NCI-H524 (cell line): ENCODE data around the gene BRWD1.

Experiments
- DNase-seq, 2 experiments: peaks; one replicate each; lab custom pipeline; 2025; lab: John Stamatoyannopoulos, UW

BRWD1 gene

GRCh38 chr21:39327727-39328126 lies 14.3 kb upstream of the BRWD1 start:
- no peak for DNase-seq

DNA sequence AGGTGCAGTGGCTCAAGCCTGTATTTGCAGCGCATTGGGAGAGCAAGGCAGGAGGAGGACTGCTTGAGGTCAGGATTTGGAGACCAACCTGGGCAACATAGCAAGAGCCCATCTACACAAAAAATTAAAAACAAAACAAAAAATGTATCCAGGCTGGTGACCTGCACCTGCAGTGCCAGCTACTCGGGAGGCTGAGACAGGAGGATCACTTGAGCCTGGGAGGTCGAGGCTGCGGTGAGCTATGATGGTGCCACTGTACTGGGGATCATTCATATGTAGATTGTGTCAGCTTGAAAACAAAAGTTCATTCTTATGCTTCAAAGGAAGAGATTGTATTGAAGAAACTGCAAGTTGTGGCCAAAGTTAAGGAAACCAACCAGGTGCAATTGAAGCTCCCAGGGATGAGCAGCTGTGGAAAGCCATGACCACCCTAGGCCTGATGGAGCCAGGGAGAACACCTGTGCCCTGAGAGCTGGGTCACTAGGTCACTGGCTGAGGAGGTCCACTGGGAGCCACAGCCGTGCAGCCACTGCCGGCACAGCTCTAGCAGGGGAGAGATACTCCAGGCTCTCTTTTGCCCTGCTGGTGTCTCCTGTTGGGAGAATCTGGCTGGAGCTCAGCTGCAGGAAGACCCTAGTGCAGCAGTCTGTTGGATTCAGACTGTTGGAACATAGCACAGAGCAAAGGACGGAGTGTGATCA lies 13.3 kb upstream of the BRWD1 start:
- no peak for DNase-seq

- DNase-seq: no peak
Observed at GRCh38 chr21:39325458-39325857, 12.0 kb upstream of the BRWD1 start.

GRCh38 chr21:39321424-39321823 lies 8.0 kb upstream of the BRWD1 start:
- no peak for DNase-seq

DNA sequence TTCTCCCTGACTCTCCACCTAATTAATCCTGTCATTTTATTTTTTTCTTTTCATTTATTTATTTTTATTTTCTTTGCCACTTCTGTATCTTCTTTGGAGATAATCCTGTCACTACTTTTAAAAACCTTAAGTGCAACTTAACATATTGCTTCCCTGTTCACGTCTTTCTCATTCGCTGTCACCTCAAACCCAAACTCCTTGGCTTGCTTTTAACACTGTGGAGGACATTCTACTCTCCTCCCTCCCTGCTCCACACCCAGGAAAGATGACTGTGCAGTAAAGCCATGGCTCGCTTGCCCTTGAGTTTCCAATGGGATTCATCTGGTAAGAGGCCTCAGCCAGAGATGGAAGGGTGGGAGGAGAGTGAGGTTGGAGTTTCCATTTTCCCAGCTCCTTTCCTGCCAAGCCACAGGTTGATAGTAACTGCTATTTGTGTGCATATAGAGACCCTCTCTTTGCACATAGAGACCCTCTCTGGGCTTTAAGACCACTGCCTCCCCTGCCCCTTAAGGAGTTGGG lies 6.4 kb upstream of the BRWD1 start:
- no peak for DNase-seq

DNA sequence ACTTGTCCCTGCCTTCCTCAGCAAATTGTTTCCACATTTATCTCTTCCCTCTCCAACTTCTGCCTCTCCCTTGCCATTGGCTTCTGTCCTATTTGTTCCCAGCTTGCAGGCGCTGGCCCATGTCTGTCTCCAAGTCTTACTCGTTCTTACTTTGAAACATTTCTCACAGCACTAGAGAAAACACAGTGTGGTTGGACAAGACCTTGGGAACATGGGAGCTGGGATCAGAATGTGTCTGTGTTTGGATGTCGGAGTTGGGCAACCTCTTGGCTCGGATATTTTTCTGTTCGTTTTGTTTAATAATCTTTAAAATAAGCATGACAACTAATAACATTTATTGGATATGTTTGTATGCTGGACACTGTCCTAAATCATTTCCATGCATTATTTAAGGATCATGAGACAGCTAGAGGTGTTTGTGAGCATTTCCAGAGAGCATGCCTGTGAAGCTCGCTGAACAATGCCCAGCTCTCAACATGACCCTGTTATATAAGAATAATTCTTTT lies 5.9 kb upstream of the BRWD1 start:
- DNase-seq: no peak

DNA sequence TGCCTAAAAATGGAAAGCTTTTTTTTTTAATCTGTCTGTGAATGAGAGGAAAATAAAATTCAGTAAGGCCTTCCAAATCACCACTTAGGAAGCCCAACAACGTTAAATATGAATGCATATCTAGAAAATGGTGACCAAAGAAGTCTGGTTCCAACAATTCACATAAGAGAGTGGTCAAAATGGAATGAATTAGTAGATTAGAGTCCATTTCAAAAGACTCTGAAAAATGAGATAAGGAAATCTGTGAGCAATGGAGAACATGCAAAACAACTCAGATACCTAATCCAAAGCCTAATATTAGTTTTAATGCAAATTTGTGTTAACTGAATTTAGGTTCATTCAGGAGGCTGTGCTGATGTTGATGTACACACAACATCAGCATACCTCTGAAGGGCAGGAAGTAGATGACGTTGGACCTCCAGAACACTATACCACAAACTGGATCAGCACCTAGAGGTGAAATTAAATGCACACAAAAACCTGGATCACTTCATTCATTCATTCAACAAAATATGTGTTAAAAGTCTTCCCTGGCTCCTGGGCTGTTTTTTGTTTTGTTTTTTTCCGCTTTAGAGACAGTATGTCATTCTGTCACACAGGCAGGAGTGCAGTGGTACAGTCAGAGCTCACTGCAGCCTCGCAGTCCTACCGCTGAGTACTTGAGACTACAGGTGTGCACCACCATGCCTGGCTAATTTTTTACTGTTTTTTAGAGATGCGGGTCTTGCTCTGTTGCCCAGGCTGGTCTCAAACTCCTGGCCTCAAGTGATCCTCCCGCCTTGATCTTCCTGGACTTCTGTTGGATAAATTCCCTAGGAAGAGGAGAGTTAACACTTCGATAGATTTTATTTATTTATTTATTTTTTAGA lies 4.9 kb upstream of the BRWD1 start:
- no peak for DNase-seq

DNA sequence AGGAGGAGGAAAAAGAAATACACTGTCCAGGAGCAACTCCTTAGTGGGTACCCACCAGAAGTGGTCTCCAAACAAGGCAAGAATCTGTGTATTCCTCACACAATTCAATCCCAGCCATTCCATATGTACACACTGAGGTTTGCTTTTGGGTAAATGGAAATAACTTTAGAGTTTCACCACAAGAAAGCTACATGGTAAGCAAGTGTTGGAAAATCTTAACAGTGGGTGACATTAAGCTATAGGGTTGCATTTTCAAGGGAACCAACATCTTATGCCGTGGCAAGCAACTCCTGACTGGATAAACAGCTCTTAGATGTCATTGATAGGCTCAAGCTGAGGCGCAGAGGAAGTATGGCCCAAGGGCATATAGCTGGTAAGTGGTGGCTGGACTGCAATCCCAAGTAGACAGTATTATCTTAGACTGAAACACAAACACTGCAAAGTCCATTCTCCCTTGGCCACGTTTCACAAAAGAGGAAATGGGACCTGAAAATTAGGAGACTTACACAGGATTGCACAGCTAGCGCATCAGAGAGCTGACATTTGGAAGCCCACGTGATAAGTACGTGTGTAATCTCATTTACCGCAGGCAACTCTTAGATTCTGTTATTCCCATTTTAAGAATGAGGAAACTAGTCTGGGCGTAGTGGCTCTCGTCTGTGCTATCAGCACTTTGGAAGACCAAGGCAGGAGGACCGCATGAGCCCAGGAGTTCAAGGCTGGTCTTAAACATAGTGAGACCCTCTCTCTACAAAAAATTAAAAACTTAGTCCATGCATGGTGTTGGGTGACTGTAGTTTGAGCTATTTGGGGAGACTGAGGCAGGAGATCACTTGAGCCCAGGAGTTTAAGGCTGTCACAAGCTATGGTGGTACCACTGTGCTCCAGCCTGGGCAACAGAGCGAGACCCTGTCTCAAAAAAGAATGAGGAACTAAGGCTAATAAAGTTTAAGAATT lies 4.0 kb upstream of the BRWD1 start:
- no peak for DNase-seq

DNA sequence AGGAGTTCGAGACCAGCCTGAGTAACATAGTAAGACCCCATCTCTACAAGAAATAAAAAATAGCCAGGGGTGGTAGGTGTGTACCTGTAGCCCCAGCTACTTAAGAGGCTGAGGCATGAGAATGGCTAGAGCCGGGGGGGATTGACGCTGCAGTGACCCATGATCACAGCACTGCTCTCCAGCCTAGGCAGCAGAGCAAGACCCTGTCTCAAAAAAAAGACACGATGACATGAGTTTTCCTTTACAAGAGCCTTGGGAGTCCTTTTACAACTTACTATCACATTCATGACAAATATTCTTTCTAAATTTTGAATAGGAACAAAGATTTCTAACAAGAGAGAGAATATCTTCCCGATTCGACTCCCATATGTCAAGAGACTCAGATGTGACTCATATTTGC lies 3.3 kb upstream of the BRWD1 start:
- DNase-seq: no peak

DNA sequence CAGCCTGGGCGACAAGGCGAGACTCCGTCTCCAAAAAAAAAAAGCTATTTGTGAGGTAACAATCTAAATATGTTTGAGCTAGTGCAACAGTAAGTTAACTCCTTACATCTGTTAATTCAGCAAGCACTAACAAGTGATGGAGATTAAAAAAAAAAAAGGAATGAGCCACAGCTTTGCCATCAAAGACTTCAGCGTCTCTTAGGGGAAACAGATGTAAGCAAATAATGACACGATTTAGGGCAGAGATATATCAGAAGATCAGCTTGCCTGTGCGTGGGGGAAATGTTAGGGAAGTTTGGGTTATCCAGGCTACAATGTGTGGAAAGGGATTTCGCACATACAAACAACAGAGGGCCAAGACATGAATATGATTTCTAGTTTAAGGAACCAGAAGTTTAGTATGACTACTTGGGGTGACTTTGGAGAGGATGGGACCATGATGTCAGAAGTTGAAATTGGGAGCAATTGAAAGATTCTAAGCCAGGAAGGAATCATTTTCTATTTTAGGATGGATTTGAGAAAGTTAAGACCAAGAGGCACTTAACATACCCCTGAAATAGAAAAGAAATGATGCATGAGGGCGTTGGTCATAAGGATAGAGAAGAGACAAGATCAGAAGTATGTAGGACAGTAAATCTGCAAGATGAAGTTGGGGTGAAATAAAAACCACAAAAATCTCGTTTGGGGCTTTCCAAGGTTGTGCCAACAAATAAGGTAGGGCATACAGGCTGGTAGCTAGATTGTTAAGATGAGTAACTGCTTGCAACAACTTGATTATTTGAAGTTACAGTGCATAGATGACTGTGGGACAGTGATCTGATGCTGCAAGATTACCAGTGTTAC lies 2.4 kb upstream of the BRWD1 start:
- DNase-seq: no peak

DNA sequence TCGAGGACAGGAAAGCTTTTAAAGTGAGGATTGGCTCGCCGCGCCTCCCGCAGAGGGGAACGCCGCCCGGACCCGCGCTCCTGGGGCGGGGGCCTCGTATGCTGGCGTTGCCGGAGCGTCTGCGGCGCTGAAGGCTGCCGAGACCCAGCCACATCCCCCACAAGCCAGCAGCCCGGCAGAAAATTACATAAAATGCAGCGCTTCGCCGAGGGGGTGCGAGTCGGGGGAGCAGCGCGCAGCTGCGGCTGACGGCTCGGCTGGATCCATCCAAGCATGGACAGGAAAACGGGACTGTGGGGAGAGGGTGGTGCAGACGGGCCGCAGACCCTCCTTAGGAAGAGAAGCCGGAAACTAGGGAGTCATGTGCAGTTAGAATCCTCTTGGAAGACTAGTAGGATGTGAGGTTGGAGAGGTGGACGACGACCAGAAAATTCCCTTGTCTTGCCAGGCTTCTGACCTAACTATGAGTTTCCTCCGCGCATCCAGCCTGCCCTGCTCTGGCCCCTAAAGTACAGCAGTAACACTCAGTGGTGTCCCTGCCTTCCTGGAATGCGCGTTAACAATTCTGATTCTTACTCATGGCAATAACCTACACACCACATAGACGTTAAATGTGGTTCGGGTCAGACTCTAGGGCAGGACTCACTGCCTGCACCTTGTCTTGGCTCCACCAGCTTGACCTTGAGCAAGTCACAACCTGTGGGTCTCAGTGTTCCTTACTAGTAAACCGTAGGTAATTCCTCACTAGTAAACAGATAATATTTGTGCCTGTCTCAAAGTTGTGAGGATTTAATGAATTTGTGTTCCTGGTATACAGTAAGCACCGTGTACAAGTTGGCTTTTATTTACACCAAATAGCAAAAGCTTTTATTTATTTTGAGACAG lies 953 bp upstream of the BRWD1 start:
- peak; percentile 57 to 67 for DNase-seq

- DNase-seq: peak in 1 of 2 experiments; percentile 57
Observed at GRCh38 chr21:39313042-39313570, 326 bp downstream of the BRWD1 start.

- DNase-seq: peak; percentile 81 to 86
Observed at GRCh38 chr21:39312112-39313041, 1.1 kb downstream of the BRWD1 start.

DNA sequence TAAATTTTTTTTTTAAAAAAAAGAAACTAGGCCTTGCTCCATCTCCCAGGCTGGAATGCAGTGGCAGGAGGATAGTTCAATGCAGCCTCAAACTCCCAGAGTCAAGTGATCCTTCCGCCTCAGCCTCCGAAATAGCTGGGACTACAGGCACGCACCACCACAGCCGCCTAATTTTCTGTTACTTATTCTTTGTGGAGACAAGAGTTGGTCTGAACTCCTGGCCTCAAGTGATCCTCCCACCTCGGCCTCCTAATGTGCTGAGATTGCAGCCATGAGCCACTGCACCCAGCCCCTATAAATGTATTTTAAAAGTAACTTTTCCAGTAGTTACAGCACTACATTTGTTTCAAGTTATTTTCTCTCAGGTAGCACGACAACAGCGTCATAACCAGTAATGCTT lies 2.3 kb downstream of the BRWD1 start:
- DNase-seq: no peak

GRCh38 chr21:39307466-39307865 lies 6.0 kb downstream of the BRWD1 start:
- peak in 1 of 2 experiments; percentile 16 for DNase-seq

DNA sequence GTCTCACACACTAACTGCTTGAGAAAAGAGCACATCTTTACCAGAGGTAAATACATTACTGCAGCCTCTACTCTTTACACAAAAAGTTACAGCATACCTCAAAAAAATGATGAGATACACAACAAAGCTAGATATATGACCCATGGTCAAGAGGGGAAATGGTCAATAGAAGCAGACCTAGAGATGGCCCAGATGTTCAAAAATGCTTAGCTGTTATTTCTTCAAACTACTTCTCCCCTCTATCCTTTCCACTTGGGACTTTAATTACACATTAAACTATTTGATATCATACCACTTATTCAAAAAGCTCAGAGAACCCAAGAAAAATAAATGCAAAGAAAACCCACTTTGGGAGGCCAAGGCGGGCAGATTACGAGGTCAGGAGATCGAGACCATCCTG lies 12.8 kb downstream of the BRWD1 start:
- no peak for DNase-seq

DNA sequence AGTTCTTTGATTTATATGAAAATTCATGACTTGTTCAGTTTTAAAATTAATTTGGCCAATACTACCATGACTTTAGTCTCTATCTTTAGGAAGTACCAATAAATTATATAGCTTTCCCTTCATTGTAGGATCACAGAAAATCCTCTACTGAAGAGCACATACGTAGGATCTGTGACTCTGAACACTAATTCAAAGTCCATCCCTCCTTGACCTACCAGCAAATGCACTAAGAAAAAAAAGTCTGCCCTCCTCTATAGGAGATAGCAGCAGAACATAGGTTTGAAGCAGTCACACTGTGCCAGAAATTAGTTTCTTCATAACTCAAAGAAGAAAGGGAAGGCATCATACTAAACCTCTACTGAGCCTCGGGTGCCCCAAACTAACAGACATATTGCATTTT lies 16.5 kb downstream of the BRWD1 start:
- no peak for DNase-seq

DNA sequence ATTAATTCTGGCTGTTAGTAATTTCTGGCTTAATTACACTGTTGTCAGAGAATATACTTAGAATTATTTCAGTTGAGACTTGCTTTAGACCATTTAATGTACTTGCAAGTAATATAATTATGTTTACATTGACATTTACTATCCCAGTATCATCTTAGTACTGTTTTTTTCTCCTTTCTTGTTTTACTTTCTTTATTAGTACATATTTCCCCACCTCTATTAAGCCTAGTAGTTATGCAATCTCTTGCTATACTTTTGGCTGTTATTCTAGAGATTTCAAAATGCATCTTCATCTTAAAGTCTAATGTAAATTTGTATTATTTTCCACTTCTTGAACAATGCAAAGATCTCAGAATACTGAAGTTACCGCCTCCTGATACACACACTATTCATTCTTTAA lies 24.4 kb downstream of the BRWD1 start:
- no peak for DNase-seq
